K562 (cell line): ENCODE results near the gene CTAGE1. TPM values are rescaled to one million over a fixed set of nuclear protein-coding genes. Genes with fewer than 3 reads are reported as not detected.

Source experiments
- ATAC-seq: fragments of 200-7000 bp; cut with Tn5 transposase; 3 replicates; pipeline ENCODE4 v1.9.1; 2020; ENCODE audit warnings: moderate library complexity
- BruUV-seq: library from RNA; stranded (reverse); fragments of 400-500 nt; replicated peaks from 2 replicates; lab custom pipeline; 2021; lab: Mats Ljungman, UMichigan
- CTCF ChIA-PET: fragments of 300-600 bp; formaldehyde crosslinking; extraction: SDS; loops from one replicate; lab custom pipeline; 2021; ENCODE audit warnings: low intra/inter-chr PET ratio; lab: Yijun Ruan, JAX
- POLR2A ChIA-PET: fragments of 300-600, 350-650 bp; sonication (Branson Sonifier 250); formaldehyde crosslinking; extraction: SDS; loops from one replicate; lab custom pipeline; 2021; ENCODE audit warnings: antibody characterized with exemption, inconsistent platforms; lab: Yijun Ruan, JAX
- DNase-seq, 4 experiments: peaks; one replicate each; pipeline versions ENCODE4 v3.0.0 to v3.0.0-alpha.2; 2011 to 2018; ENCODE audit warnings: low spot score in 3 of 4, mixed read lengths in 3 of 4; ENCODE audit errors: extremely low read depth in 1 of 4
- FAIRE-seq: peaks from 2 replicates; lab custom pipeline; 2011; peaks lifted over from hg19 to GRCh38; lab: Jason Lieb, UNC
- H2AFZ ChIP-seq: 2 replicates; pipeline ENCODE4 v1.6.0; 2011; ENCODE audit warnings: low read depth, low read length, control low read depth, inconsistent platforms
- H3K27ac ChIP-seq: fragments of 200-600 bp; 3 replicates; pipeline ENCODE4 v1.8.0; 2011; ENCODE audit warnings: low read depth, mild to moderate bottlenecking, control low read depth, inconsistent platforms, low read length, moderate library complexity, mixed read lengths; ENCODE audit errors: extremely low read depth
- H3K27me3 ChIP-seq, 2 experiments: fragments of 300-600 bp in 1 of 2; 2 replicates in 1 of 2; 3 replicates in 1 of 2; pipeline versions ENCODE4 v1.6.0 to v1.8.0; 2011; ENCODE audit warnings: inconsistent platforms in 2 of 2, low read length in 2 of 2, mild to moderate bottlenecking in 1 of 2, mixed read lengths in 1 of 2, moderate library complexity in 1 of 2; ENCODE audit not compliant: control insufficient read depth in 2 of 2, insufficient read depth in 2 of 2
- H3K36me3 ChIP-seq: fragments of 300-600 bp; 3 replicates; pipeline ENCODE4 v1.8.0; 2011; ENCODE audit warnings: mild to moderate bottlenecking, low read length, inconsistent platforms; ENCODE audit not compliant: control insufficient read depth, insufficient read depth
- H3K4me1 ChIP-seq, 2 experiments: fragments of 200-600 bp in 1 of 2; replicated peaks in 1 of 2; 2 replicates in 1 of 2; 3 replicates in 1 of 2; pipeline versions ENCODE4 v1.5.1 to v1.8.0; 2011; ENCODE audit warnings: inconsistent platforms in 2 of 2, low read length in 2 of 2, mild to moderate bottlenecking in 1 of 2, mixed read lengths in 1 of 2, moderate library complexity in 1 of 2; ENCODE audit not compliant: control insufficient read depth in 2 of 2, insufficient read depth in 2 of 2
- H3K4me2 ChIP-seq: 2 replicates; pipeline ENCODE4 v1.6.1; 2011; ENCODE audit warnings: low read length, control low read depth, inconsistent platforms, mixed read lengths; ENCODE audit not compliant: insufficient read depth
- H3K4me3 ChIP-seq: fragments of 200-600 bp; sonication (generic), shearing (Covaris generic); 2 replicates; pipeline ENCODE4 v1.5.1; 2016; ENCODE audit warnings: control low read depth, inconsistent platforms
- H3K79me2 ChIP-seq: fragments of 200-600 bp; 3 replicates; pipeline ENCODE4 v1.8.0; 2011; ENCODE audit warnings: low read length, inconsistent platforms; ENCODE audit not compliant: control insufficient read depth, insufficient read depth
- H3K9ac ChIP-seq, 2 experiments: 2 replicates each; pipeline versions ENCODE4 v1.6.0 to v1.6.1; 2011; ENCODE audit warnings: low read depth in 2 of 2, low read length in 2 of 2, control low read depth in 1 of 2, inconsistent platforms in 1 of 2, mild to moderate bottlenecking in 1 of 2, mixed read lengths in 1 of 2; ENCODE audit not compliant: insufficient read depth in 1 of 2
- H3K9me1 ChIP-seq: one replicate; pipeline ENCODE4 v1.6.0; 2011; ENCODE audit warnings: inconsistent platforms, mild to moderate bottlenecking, low read length, moderate library complexity; ENCODE audit not compliant: control insufficient read depth, insufficient read depth
- H3K9me3 ChIP-seq: replicated peaks from 2 replicates; pipeline ENCODE4 v1.5.1; 2011; ENCODE audit warnings: low read depth, low read length, inconsistent platforms; ENCODE audit not compliant: control insufficient read depth, insufficient read depth
- H4K20me1 ChIP-seq: replicated peaks from 2 replicates; pipeline ENCODE4 v1.6.1; 2011; ENCODE audit warnings: low read length, inconsistent platforms, mixed read lengths; ENCODE audit not compliant: control insufficient read depth, insufficient read depth
- ADNP ChIP-seq: fragments of 200-800 bp; sonication (Bioruptor generic); IDR thresholded peaks from 2 replicates; pipeline ENCODE4 v1.6.1; 2016; ENCODE audit warnings: missing genetic modification characterization, missing compliant biosample characterization
- EGR1 ChIP-seq: fragments of 450-650 bp; conservative IDR thresholded peaks from 2 replicates; pipeline ENCODE4 v1.6.1; 2017; ENCODE audit warnings: mild to moderate bottlenecking
- SMAD3 ChIP-seq: fragments of 450-650 bp; formaldehyde crosslinking; conservative IDR thresholded peaks from 2 replicates; pipeline ENCODE4 v1.4.0; 2020; ENCODE audit warnings: mild to moderate bottlenecking
- SNIP1 ChIP-seq: fragments of 450-650 bp; IDR thresholded peaks from 2 replicates; pipeline ENCODE4 v1.7.1; 2017; ENCODE audit warnings: low read depth, mild to moderate bottlenecking
- U2AF1 ChIP-seq: fragments of 200-400 bp; formaldehyde crosslinking; optimal IDR thresholded peaks from 2 replicates; pipeline ENCODE3; 2017; ENCODE audit warnings: mild to moderate bottlenecking, low read depth, low read length, moderate library complexity
- ZFPM2 ChIP-seq: fragments of 250-450 bp; sonication (Bioruptor Pico); IDR thresholded peaks from 2 replicates; pipeline ENCODE4 v1.5.1; 2022; ENCODE audit warnings: mild to moderate bottlenecking
- ZNF586 ChIP-seq: fragments of 450-650 bp; formaldehyde crosslinking; conservative IDR thresholded peaks from 2 replicates; pipeline ENCODE4 v1.4.0; 2020; ENCODE audit warnings: mild to moderate bottlenecking, moderate library complexity
- WGBS: fragments of 100-300 bp; shearing (Covaris generic); methylation state at CpG from one replicate; pipeline ENCODE4 v1.1.6; 2016; ENCODE audit warnings: low coverage, mixed read lengths; ENCODE audit not compliant: insufficient coverage; ENCODE audit errors: missing lambda C conversion rate; 5-methylcytosine and 5-hydroxymethylcytosine counted together
- in situ Hi-C: fragments of 300-500 bp; cut with MboI; formaldehyde crosslinking; loops from 4 replicates; pipeline ENCODE4 v1.15.0; 2018; ENCODE audit warnings: inconsistent platforms, mixed read lengths
- intact Hi-C: fragments of 100-400 bp; cut with micrococcal nuclease; formaldehyde crosslinking; loops from 2 replicates; pipeline ENCODE4 v1.14.2; 2022
- polyA plus RNA-seq, 8 experiments: library from polyadenylated mRNA; depleted of rRNA in 4 of 8; stranded (reverse) in 5 of 8; unstranded in 3 of 8; fragments of >200 nt; fragmentation: Nextera tagmentation in 2 of 8; fragmentation: Illumina TruSeq in 1 of 8; extraction: Ambion mirVana in 2 of 8; extraction: Trizol in 1 of 8; gene quantifications; 2 replicates each; pipeline versions ENCODE4 v1.2.1 to v1.2.3, GENCODE V29; 2011 to 2014; ENCODE audit warnings: inconsistent platforms in 1 of 8, missing spikeins in 1 of 8
- total RNA-seq, 7 experiments: library from RNA; depleted of rRNA in 6 of 7; stranded (reverse); fragments of >200 nt in 6 of 7; fragmentation: Illumina TruSeq in 2 of 7; extraction: Trizol in 2 of 7; gene quantifications; 2 replicates each; pipeline versions ENCODE4 v1.2.1 to v1.2.3, GENCODE V29; 2011 to 2021; ENCODE audit warnings: low replicate concordance in 1 of 7
- TF ChIP-seq, protein P1 (sequence below): sonication (generic); formaldehyde crosslinking; IDR thresholded peaks from 2 replicates; pipeline ENCODE4 v1.8.0; 2022; ENCODE audit warnings: missing genetic modification reagents, mild to moderate bottlenecking, borderline replicate concordance

The CTAGE1 gene
- total and polyA plus RNA-seq, 9 of the 15 experiments (the other 6 are each of a cell fraction or from before 2014, with no cell fraction given) = not detected

DNA sequence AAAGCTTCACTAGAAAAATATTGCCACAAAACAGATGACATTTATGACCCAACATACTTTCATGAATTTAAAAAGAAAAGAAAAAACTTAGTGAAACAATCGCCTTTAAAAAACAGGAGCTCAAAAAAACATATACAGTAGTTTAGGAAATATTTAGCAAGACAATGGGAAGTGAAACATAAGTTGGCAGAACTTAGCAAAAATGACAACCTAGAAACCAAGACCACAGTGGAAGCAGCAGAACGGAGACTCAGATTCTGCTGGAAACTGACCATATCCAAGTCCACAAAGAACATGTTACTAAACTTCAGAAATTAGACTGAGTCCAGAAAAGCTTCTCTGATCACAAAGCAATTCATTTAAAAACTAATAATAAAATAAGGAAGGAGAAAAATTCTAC, 41.8 kb upstream of the CTAGE1 start (continued):
- TF ChIP-seq ZFPM2 (CRISPR knock-in tag) = no peak
- TF ChIP-seq, protein P1, sequence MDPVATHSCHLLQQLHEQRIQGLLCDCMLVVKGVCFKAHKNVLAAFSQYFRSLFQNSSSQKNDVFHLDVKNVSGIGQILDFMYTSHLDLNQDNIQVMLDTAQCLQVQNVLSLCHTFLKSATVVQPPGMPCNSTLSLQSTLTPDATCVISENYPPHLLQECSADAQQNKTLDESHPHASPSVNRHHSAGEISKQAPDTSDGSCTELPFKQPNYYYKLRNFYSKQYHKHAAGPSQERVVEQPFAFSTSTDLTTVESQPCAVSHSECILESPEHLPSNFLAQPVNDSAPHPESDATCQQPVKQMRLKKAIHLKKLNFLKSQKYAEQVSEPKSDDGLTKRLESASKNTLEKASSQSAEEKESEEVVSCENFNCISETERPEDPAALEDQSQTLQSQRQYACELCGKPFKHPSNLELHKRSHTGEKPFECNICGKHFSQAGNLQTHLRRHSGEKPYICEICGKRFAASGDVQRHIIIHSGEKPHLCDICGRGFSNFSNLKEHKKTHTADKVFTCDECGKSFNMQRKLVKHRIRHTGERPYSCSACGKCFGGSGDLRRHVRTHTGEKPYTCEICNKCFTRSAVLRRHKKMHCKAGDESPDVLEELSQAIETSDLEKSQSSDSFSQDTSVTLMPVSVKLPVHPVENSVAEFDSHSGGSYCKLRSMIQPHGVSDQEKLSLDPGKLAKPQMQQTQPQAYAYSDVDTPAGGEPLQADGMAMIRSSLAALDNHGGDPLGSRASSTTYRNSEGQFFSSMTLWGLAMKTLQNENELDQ (CRISPR knock-in tag) = no peak

DNA sequence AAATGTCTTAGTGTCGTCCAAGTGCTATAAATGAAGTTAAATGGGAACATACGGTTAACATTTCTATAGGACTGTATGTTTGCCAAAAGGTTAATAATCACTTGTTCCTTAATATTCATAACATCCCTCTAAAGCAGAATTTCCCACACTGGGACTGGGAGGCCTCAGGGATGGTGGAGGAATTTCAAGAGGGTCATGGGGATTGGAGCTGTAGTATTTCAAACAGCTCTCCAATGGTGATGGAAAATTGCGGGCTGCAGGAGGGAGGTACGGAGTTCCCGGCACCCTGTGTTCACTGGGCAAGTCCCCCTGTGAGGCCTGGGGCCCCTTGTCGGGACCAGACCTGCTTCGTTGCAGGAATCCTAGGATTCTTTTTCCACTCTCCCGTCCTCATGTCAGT, 39.8 kb upstream of the CTAGE1 start:
- FAIRE-seq = no peak
- no peak overlapping the region for H3K9ac ChIP-seq
- no peaks in the 10 kb centered on the region for H4K20me1 ChIP-seq
- no peak for DNase-seq
- ChIA-PET POLR2A (no interaction called here), CTCF (no interaction called here)
- no peak overlapping the region for H2AFZ ChIP-seq
- in situ Hi-C loops (no loop called here), intact Hi-C loops (no loop called here)
- H3K27me3 ChIP-seq = no peaks in the 10 kb centered on the region
- H3K9me3 ChIP-seq = no peaks in the 10 kb centered on the region
- H3K4me3 ChIP-seq = no peak overlapping the region
- no peaks in the 10 kb centered on the region for H3K9me1 ChIP-seq
- H3K4me1 ChIP-seq = peaks cover 1 to 14% of the 10 kb centered on the region in 2 experiments; a peak in 3 of 5 replicates
- no peaks in the 10 kb centered on the region for H3K36me3 ChIP-seq
- H3K27ac ChIP-seq = no peak overlapping the region
- no peaks in the 10 kb centered on the region for H3K79me2 ChIP-seq
- no TSS peak for BruUV-seq
- H3K4me2 ChIP-seq = no peak overlapping the region
- TF ChIP-seq ADNP (tag) (no peak), U2AF1 (no peak), ZNF586 (no peak), EGR1 (no peak), SNIP1 (no peak), SMAD3 (CRISPR knock-in tag) (no peak)
- ATAC-seq = no peak
- 60% methylated on average over 8 of the region's 8 CpGs for WGBS
